ENCODE results near the gene IRAG1. TPM values are rescaled to one million over a fixed set of nuclear protein-coding genes. Genes with fewer than 3 reads are reported as not detected.

Gene IRAG1
- total RNA-seq, 1 experiment from 2014 or later, result 0.02 TPM

GRCh38 chr11:10646681-10647355 lies 46.7 kb downstream of the IRAG1 start:
- DNase-seq (ENCODE audit: low read depth), result no peak

GRCh38 chr11:10646005-10646404 lies 47.5 kb downstream of the IRAG1 start:
- DNase-seq (ENCODE audit: low read depth), result no peak

GRCh38 chr11:10645212-10645795 lies 48.3 kb downstream of the IRAG1 start:
- DNase-seq (ENCODE audit: low read depth), result no peak

Small RNA genes within 50 kb of the gene (small RNA-seq; reads per million reads assigned to genes)
- not detected for gene RF00019

Other genes starting within 250 kb of the IRAG1 start
- 4.5 and 6.8 TPM in 2 replicates for gene AMPD3, start 238.5 kb downstream of the IRAG1 start, total RNA-seq (2014; rRNA removed; shearing (Covaris generic))
- 8.6 and 11.0 TPM in 2 replicates for gene RNF141, start 152.6 kb downstream of the IRAG1 start, total RNA-seq (2014; rRNA removed; shearing (Covaris generic))
- gene LYVE1, start 125.1 kb downstream of the IRAG1 start, total RNA-seq (2014; rRNA removed; shearing (Covaris generic)), result not detected in 2 replicates
- gene CTR9, start 57.5 kb upstream of the IRAG1 start, total RNA-seq (2014; rRNA removed; shearing (Covaris generic)), result 26.4 and 31.0 TPM in 2 replicates
- 706 and 804 TPM in 2 replicates for gene EIF4G2, start 115.2 kb upstream of the IRAG1 start, total RNA-seq (2014; rRNA removed; shearing (Covaris generic))
- gene ZBED5, start 164.3 kb upstream of the IRAG1 start, total RNA-seq (2014; rRNA removed; shearing (Covaris generic)), result 18.4 and 32.6 TPM in 2 replicates

Measured in HT1080 (cell line).